Measurements from ENCODE around the gene TMEM269.

Gene TMEM269

GRCh38 chr1:42848823-42849537 is 64.2 kb downstream of the TMEM269 start:
- DNase-seq (ENCODE audit: low read depth in 2 of 2), result no peak

- no peak for DNase-seq (ENCODE audit: low read depth in 2 of 2)
Measured at GRCh38 chr1:42849944-42850343, 65.2 kb downstream of the TMEM269 start.
